ENCODE results near the gene ABCA7. TPM values are rescaled to one million over a fixed set of nuclear protein-coding genes. Genes with fewer than 3 reads are reported as not detected.

ABCA7 gene, protein sequence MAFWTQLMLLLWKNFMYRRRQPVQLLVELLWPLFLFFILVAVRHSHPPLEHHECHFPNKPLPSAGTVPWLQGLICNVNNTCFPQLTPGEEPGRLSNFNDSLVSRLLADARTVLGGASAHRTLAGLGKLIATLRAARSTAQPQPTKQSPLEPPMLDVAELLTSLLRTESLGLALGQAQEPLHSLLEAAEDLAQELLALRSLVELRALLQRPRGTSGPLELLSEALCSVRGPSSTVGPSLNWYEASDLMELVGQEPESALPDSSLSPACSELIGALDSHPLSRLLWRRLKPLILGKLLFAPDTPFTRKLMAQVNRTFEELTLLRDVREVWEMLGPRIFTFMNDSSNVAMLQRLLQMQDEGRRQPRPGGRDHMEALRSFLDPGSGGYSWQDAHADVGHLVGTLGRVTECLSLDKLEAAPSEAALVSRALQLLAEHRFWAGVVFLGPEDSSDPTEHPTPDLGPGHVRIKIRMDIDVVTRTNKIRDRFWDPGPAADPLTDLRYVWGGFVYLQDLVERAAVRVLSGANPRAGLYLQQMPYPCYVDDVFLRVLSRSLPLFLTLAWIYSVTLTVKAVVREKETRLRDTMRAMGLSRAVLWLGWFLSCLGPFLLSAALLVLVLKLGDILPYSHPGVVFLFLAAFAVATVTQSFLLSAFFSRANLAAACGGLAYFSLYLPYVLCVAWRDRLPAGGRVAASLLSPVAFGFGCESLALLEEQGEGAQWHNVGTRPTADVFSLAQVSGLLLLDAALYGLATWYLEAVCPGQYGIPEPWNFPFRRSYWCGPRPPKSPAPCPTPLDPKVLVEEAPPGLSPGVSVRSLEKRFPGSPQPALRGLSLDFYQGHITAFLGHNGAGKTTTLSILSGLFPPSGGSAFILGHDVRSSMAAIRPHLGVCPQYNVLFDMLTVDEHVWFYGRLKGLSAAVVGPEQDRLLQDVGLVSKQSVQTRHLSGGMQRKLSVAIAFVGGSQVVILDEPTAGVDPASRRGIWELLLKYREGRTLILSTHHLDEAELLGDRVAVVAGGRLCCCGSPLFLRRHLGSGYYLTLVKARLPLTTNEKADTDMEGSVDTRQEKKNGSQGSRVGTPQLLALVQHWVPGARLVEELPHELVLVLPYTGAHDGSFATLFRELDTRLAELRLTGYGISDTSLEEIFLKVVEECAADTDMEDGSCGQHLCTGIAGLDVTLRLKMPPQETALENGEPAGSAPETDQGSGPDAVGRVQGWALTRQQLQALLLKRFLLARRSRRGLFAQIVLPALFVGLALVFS (N-terminal part only)
- 100 to 1,000 TPM; 145 to 146 TPM for total RNA-seq

DNA sequence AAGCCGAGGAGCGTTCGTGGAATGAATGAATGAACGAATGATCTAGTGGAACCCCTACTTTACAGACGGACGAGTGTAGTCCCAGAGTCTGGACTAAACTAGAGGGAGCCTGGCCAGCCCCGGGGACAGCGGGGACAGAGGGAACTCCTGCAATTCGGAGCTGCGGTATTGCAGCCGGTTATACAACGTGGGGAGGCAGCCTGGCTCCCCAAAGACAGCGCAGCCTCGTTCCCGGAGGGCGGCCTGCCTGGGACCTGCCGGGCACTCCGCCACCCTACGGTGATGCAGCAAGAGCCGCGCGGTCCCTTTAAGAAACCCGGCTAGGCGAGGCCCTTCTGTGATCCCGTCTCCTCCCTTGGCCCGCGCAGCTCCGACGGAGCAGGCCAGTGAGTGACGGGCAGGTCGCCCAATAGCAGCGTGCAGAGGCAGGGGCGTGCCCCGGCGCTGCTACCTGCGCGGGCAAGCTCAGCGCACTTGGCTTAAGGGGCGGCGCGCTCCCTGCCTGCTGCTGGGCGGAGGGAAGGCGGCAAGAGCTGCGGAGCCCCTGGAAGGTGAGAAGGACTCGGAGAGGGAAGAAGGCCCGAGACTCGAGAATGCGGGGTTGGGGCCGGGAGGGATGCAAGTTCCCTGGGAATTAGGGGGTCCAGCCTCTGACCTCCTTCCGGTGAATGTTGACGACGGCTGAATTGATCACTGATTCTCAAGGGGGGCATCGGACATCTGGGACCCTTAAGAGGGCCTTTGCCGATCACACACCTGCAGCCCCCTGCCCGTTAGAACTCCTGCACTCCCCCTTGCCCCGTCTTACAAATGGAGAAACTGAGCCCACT lies at the start of gene ABCA7:
Gene ABCA7 (plus strand): TSS at position 462 of the 830 bp plus-strand sequence. CDS start 1,255 bp downstream, outside the sequence.
- Mint-ChIP-seq H3K27me3 (no peaks in the 10 kb centered on the region), H3K27ac (peak within 1 kb of the TSS; percentile 92), H3K4me1 (peaks cover 37% of the 10 kb centered on the region), H3K9me3 (no peaks in the 10 kb centered on the region), H3K4me3 (peak within 1 kb of the TSS; percentile 99), H3K36me3 (peaks cover 25% of the 10 kb centered on the region)
- ATAC-seq (ENCODE audit: low read depth) (peak; percentile 88), DNase-seq (peak; percentile 100)
- POLR2A ChIA-PET, result interaction anchor here (0.6 to 7.7 kb wide), 15 partner anchors 8 to 230 kb away, joined by 3 to 82 read pairs (median 7); partner anchors contain the start of genes ARHGAP45, CIRBP, CNN2 and GPX4

DNA sequence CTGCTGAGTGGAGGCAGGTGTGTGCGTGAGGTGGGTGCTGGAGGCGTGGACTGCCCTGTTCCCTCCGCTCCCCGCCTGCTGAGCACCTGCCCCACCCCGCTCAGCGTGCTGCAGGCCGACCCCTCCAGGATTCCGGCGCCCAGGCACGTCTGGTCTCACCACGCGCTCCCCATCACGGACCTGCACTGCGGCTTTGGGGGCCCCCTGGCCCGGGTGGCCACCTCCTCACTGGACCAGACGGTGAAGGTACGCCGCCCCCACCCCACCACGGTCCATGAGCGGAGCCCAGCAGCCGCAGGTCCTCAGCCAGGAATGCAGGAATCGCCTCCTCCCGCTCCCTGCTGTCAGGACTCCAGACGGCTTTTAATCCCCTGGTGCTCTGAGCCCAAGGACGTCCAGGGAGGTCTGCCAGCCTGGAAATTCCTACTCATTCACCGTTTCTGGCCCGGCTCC lies 49.8 kb upstream of the ABCA7 start:
- H3K4me3 Mint-ChIP-seq, result no peak overlapping the region
- no peaks in the 10 kb centered on the region for H3K9me3 Mint-ChIP-seq
- ATAC-seq (ENCODE audit: low read depth), result no peak
- H3K4me1 Mint-ChIP-seq, result peaks cover 4% of the 10 kb centered on the region
- POLR2A ChIA-PET, result no interaction called here
- no peaks in the 10 kb centered on the region for H3K27me3 Mint-ChIP-seq
- DNase-seq, result no peak
- no peak overlapping the region for H3K27ac Mint-ChIP-seq
- peaks cover 3% of the 10 kb centered on the region for H3K36me3 Mint-ChIP-seq

DNA sequence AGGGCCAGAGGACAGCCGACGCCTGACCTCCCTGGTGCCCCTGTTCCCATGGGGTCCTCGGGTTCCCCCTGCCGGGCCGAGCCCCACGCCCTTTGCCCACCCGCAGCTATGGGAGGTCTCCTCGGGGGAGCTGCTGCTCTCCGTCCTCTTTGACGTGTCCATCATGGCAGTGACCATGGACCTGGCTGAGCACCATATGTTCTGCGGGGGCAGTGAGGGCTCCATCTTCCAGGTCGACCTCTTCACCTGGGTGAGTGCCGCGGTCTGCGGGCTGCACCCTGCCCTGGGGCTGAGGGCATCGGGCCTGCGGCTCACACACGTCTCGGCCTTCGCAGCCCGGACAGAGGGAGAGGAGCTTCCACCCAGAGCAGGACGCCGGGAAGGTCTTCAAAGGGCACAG lies 49.2 kb upstream of the ABCA7 start:
- peaks cover under 1% of the 10 kb centered on the region for H3K4me1 Mint-ChIP-seq
- no peak overlapping the region for H3K4me3 Mint-ChIP-seq
- no peaks in the 10 kb centered on the region for H3K9me3 Mint-ChIP-seq
- peaks cover 3% of the 10 kb centered on the region for H3K36me3 Mint-ChIP-seq
- ATAC-seq (ENCODE audit: low read depth) (no peak), DNase-seq (no peak)
- POLR2A ChIA-PET, result no interaction called here
- no peak overlapping the region for H3K27ac Mint-ChIP-seq
- no peaks in the 10 kb centered on the region for H3K27me3 Mint-ChIP-seq

DNA sequence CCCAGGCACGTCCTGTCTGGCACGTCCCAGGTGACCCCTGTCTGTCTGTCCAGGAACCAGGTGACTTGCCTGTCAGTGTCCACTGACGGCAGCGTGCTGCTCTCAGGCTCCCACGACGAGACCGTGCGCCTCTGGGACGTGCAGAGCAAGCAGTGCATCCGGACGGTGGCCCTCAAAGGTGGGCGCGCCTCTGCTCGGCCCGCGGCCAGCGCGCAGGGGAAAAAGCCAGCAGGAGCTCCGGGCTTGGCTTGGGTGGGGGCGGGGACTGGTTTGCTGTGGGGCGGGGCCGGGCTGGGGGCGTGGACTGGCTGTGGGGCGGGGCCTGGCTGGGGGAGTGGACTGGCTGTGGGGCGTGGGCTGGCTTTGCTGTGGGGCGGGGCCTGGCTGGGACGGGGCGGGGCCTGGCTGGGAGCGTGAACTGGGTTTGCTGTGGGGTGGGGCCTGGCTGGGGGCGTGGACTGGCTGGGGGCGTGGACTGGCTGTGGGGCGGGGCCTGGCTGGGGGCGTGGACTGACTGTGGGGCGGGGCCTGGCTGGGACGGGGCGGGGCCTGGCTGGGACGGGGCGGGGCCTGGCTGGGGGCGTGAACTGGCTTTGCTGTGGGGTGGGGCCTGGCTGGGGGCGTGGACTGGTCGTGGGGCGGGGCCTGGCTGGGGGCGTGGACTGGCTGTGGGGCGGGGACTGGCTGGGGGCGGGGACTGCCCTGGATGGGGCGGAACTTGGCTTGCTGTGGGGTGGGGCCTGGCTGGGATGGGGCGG lies 48.6 kb upstream of the ABCA7 start:
- H3K4me1 Mint-ChIP-seq, result peaks cover 2% of the 10 kb centered on the region
- DNase-seq, result no peak
- peaks cover 2% of the 10 kb centered on the region for H3K27me3 Mint-ChIP-seq
- H3K4me3 Mint-ChIP-seq, result no peak overlapping the region
- H3K36me3 Mint-ChIP-seq, result peaks cover 3% of the 10 kb centered on the region
- peak; percentile 15 for ATAC-seq (ENCODE audit: low read depth)
- no peaks in the 10 kb centered on the region for H3K9me3 Mint-ChIP-seq
- H3K27ac Mint-ChIP-seq, result no peak overlapping the region
- POLR2A ChIA-PET, result no interaction called here

DNA sequence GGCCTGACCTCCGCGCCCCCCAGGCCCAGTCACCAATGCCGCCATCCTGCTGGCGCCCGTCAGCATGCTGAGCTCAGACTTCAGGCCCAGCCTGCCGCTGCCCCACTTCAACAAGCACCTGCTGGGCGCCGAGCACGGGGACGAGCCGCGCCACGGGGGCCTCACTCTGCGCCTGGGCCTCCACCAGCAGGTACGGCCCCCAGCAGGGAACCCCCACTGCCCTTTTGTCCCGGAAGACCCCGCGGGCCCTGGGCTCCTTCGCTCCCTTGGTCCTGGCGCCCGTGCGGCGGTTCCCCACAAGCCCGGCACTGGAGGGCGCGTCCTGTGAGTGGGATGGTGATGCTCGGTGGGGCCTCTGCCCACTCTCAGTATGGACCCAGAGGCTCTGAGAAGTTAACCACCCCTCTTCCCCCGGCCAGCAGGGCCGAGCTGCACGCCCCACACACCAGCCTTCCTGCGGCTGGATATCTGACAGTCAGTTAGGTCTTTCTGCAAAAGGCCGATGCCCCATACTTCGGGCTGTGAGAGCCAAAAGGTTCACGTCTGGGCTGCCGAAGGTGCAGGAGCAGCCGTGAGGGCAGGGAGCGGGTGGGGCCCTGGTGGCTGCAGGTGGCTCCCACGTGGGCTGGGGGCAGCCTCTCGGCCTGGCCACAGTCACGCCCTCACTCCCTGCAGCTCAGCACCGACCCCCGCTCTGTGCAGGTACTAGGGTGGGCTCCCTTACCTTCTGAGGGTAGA lies 47.8 kb upstream of the ABCA7 start:
- peaks cover 3% of the 10 kb centered on the region for H3K36me3 Mint-ChIP-seq
- DNase-seq (no peak), ATAC-seq (ENCODE audit: low read depth) (no peak)
- peaks cover 9% of the 10 kb centered on the region for H3K27me3 Mint-ChIP-seq
- peaks cover 7% of the 10 kb centered on the region for H3K4me1 Mint-ChIP-seq
- POLR2A ChIA-PET, result no interaction called here
- H3K4me3 Mint-ChIP-seq, result no peak overlapping the region
- no peak overlapping the region for H3K27ac Mint-ChIP-seq
- no peaks in the 10 kb centered on the region for H3K9me3 Mint-ChIP-seq

DNA sequence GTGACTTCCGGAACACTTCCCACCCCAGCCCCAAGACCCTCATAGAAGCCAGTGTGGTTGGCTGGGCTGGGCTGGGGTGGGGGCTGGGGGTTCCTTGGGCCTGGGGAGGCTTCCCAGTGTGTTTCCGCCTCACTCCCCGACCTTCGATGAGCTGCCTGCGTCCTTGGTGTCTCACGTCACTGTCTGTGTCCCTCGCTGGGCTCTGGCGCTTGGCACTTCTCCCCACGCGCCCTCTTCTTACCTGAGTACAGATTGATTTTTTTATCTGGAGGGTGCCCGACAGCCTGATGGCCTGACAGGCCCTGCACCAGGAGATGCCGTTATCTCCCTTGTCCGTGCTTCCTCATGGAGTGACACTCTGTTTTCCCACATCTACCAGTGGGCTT lies 47.2 kb upstream of the ABCA7 start:
- Mint-ChIP-seq H3K27ac (no peak overlapping the region), H3K27me3 (peaks cover 13% of the 10 kb centered on the region), H3K36me3 (peaks cover 3% of the 10 kb centered on the region), H3K4me3 (no peak overlapping the region), H3K9me3 (no peaks in the 10 kb centered on the region), H3K4me1 (peaks cover 7% of the 10 kb centered on the region)
- DNase-seq (no peak), ATAC-seq (ENCODE audit: low read depth) (no peak)
- POLR2A ChIA-PET, result no interaction called here

DNA sequence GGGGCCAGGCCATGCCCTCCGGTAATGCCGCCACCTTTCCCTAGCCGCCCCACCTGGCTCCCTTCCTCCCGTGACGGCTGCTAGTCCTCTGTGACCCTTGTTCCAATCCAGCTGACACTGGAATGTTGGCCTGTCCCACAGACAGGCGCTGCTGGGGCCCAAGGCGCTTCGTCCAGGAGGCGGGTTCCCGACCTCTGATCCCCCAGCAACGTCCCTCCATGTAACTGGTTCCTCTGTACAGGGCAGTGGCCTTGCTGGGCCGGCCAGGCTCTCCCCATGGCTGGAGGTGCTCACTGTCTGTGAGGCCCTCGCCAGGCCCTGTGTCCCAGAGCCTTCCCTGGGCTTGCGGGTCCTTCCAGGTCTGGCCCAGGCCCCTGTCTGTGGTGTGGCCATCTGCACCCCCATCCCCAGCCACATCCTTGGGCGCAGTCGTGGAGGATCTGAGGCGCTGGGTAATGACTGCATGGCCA lies 46.5 kb upstream of the ABCA7 start:
- Mint-ChIP-seq H3K4me1 (peaks cover 7% of the 10 kb centered on the region), H3K27ac (no peak overlapping the region), H3K9me3 (no peaks in the 10 kb centered on the region), H3K27me3 (peaks cover 21% of the 10 kb centered on the region), H3K36me3 (peaks cover 3% of the 10 kb centered on the region), H3K4me3 (no peak overlapping the region)
- no peak for ATAC-seq (ENCODE audit: low read depth)
- POLR2A ChIA-PET, result no interaction called here
- no peak for DNase-seq

DNA sequence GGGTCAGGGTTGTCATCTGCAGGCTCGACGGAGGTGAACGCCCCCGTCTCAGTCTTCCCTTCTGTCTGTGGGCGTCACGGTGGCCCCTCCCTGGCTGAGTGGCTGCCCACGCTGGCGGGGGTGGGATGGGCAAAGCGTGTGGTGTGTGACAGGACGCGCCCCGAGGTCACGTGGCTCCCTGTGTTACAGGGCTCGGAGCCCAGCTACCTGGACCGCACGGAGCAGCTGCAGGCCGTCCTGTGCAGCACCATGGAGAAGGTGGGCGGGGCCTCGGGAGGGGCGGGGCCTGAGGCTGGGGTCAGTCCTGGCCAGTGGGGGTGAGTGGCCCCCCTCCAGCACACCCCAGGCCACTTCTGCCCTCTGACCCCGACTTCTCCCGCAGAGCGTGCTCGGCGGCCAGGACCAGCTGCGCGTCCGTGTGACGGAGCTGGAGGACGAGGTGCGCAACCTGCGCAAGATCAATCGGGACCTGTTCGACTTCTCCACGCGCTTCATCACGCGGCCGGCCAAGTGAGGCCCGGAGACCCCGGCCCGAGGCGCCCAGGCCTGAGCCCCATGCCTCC lies 46.0 kb upstream of the ABCA7 start:
- Mint-ChIP-seq H3K4me3 (no peak overlapping the region), H3K9me3 (no peaks in the 10 kb centered on the region), H3K4me1 (peaks cover 7% of the 10 kb centered on the region), H3K27me3 (peaks cover 25% of the 10 kb centered on the region), H3K27ac (no peak overlapping the region), H3K36me3 (peaks cover 3% of the 10 kb centered on the region)
- no peak for DNase-seq
- POLR2A ChIA-PET, result no interaction called here
- no peak for ATAC-seq (ENCODE audit: low read depth)

DNA sequence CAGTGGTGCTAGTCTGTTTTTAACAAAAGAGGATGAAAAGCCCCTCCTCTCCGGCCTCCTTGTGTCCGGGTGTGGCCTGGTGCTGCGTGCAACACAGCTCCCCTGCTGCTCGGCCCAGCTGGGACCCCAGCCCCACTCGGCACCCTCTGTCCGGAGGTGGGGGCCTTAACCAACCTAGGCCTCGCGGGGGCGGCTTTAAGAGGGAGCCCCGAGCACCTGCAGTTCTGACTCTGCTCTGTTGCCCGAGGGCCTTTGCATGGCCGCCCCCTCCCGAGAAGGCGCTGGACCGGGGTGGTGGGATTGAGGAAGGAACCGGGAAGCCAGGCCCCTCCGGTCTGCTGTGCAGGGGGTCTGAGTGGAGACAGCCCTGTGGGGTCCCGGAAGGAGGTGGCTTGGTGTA lies 45.4 kb upstream of the ABCA7 start:
- POLR2A ChIA-PET, result no interaction called here
- H3K4me1 Mint-ChIP-seq, result peaks cover 7% of the 10 kb centered on the region
- no peaks in the 10 kb centered on the region for H3K9me3 Mint-ChIP-seq
- H3K36me3 Mint-ChIP-seq, result peaks cover 3% of the 10 kb centered on the region
- H3K27me3 Mint-ChIP-seq, result peaks cover 31% of the 10 kb centered on the region
- no peak overlapping the region for H3K27ac Mint-ChIP-seq
- H3K4me3 Mint-ChIP-seq, result no peak overlapping the region
- DNase-seq (no peak), ATAC-seq (ENCODE audit: low read depth) (no peak)

DNA sequence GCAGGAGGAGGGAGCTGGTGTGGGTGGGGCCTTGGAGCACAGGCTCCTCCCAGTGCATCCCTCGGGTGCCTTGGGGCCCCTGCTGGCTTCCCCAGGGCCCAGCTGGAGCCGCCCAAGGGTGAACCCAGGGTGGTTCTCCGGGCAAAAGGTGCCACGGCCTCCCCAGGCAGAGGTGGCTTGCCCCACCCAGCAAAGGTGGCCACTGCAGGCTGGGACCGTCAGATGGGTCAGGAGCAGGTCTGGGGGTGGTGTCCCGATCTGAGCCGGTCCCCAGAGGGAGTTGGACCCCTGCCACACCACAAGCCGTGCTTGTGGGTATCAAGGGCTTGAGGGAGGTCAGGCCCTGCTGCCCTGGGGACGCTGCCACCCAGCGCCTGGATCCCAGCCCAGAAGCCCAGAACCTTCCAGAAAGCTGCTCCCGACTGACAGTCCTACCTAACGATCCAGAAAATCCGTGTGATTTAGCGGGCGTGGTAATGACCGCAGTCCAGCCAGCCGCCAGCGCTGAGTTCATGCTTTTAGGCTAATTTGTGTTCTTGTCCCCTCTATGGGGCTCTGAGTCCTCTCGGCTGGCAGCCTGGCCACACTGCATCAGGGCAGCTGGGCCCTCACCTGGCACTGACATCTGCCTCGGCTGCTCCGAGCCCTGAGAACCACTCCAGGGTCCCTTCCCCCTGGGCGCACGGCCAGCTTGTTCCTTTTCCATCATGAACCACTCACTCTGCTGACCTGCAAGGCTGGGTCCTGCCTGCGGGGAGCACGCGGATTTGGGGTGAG lies 44.7 kb upstream of the ABCA7 start:
- Mint-ChIP-seq H3K4me3 (no peak overlapping the region), H3K27ac (no peak overlapping the region), H3K4me1 (peaks cover 7% of the 10 kb centered on the region), H3K36me3 (peaks cover 3% of the 10 kb centered on the region), H3K9me3 (no peaks in the 10 kb centered on the region), H3K27me3 (peaks cover 35% of the 10 kb centered on the region)
- POLR2A ChIA-PET, result interaction anchor here (1.8 kb wide), 1 partner anchor 11 kb away, joined by 6 read pairs; the partner anchor contains the start of gene WDR18
- DNase-seq, result no peak
- ATAC-seq (ENCODE audit: low read depth), result no peak
